HCT116 (cell line): ENCODE measurements around the gene DOCK3. TPM values are rescaled to one million over a fixed set of nuclear protein-coding genes. Genes with fewer than 3 reads are reported as not detected.

Source experiments
- ATAC-seq: fragments of 200-7000 bp; cut with Tn5 transposase; 2 replicates; pipeline ENCODE4 v1.9.1; 2020; ENCODE audit warnings: mild to moderate bottlenecking, moderate library complexity
- BruUV-seq: library from RNA; stranded (reverse); fragments of 400-500 nt; replicated peaks from 2 replicates; lab custom pipeline; 2021; lab: Mats Ljungman, UMichigan
- CTCF ChIA-PET: fragments of 300-600 bp; sonication (Branson Sonifier 250); formaldehyde crosslinking; loops from one replicate; lab custom pipeline; 2021; ENCODE audit warnings: antibody characterized with exemption; lab: Charles Lee
- POLR2A ChIA-PET: fragments of 300-600, 350-600 bp; sonication (Branson Sonifier 250); formaldehyde crosslinking; loops from one replicate; lab custom pipeline; 2021; ENCODE audit warnings: antibody characterized with exemption; lab: Charles Lee
- RAD21 ChIA-PET, 2 experiments: fragments of 300-600 bp; sonication (Branson Sonifier 250); formaldehyde crosslinking; loops; one replicate each; lab custom pipeline; 2023; ENCODE audit warnings: low total read pairs in 2 of 2; ENCODE audit not compliant: uncharacterized antibody in 2 of 2, unreplicated experiment in 2 of 2, low non-redundant PET in 1 of 2; lab: Charles Lee
- DNase-seq: peaks from one replicate; pipeline ENCODE4 v3.0.0-alpha.2; 2010; ENCODE audit warnings: low read depth, low spot score
- H2AFZ ChIP-seq: fragments of 200-600 bp; shearing (Covaris generic), sonication (generic); 2 replicates; pipeline ENCODE4 v1.6.1; 2017; ENCODE audit warnings: low read depth, mixed run types, mixed read lengths, antibody characterized with exemption, low read length; ENCODE audit not compliant: poor library complexity, severe bottlenecking
- H3K27ac ChIP-seq: 2 replicates; pipeline ENCODE4 v1.5.1; 2012; ENCODE audit warnings: low read depth, low read length
- H3K27me3 ChIP-seq: fragments of 200-600 bp; sonication (generic); 2 replicates; pipeline ENCODE4 v1.6.1; 2016; ENCODE audit warnings: mixed run types, low read length, mixed read lengths; ENCODE audit not compliant: insufficient read depth
- H3K36me3 ChIP-seq, 2 experiments: fragments of 200-500 bp in 1 of 2; fragments of 200-600 bp in 1 of 2; sonication (Bioruptor generic) in 1 of 2; sonication (generic) in 1 of 2; 2 replicates each; pipeline versions ENCODE4 v1.5.1 to v1.6.1; 2014 to 2016; ENCODE audit warnings: low read length in 2 of 2, inconsistent platforms in 1 of 2, mixed read lengths in 1 of 2, mixed run types in 1 of 2; ENCODE audit not compliant: insufficient read depth in 2 of 2, control insufficient read depth in 1 of 2
- H3K4me1 ChIP-seq, 2 experiments: fragments of 200-600 bp in 1 of 2; sonication (generic) in 1 of 2; 2 replicates each; pipeline versions ENCODE4 v1.5.1 to v1.6.1; 2012 to 2017; ENCODE audit warnings: low read length in 2 of 2, inconsistent platforms in 1 of 2, mild to moderate bottlenecking in 1 of 2, mixed read lengths in 1 of 2, mixed run types in 1 of 2, moderate library complexity in 1 of 2; ENCODE audit not compliant: insufficient read depth in 2 of 2, control insufficient read depth in 1 of 2
- H3K4me2 ChIP-seq: fragments of 200-600 bp; sonication (generic); 2 replicates; pipeline ENCODE4 v1.6.1; 2017; ENCODE audit warnings: mixed run types, low read length, mixed read lengths
- H3K4me3 ChIP-seq, 2 experiments: fragments of 200-600 bp in 1 of 2; sonication (generic) in 1 of 2; replicated peaks in 1 of 2; 2 replicates each; pipeline ENCODE4 v1.5.1; 2011 to 2016; ENCODE audit warnings: low read length in 2 of 2, control low read depth in 1 of 2, low read depth in 1 of 2, mild to moderate bottlenecking in 1 of 2, mixed read lengths in 1 of 2, mixed run types in 1 of 2
- H3K79me2 ChIP-seq: fragments of 200-600 bp; sonication (generic); 2 replicates; pipeline ENCODE4 v1.6.1; 2017; ENCODE audit warnings: mild to moderate bottlenecking, mixed run types, low read length, moderate library complexity, mixed read lengths; ENCODE audit not compliant: insufficient read depth
- H3K9ac ChIP-seq: fragments of 200-600 bp; sonication (generic); 2 replicates; pipeline ENCODE4 v1.6.1; 2016; ENCODE audit warnings: low read length, mixed read lengths
- H3K9me2 ChIP-seq: fragments of 200-600 bp; sonication (generic), shearing (Covaris generic); 2 replicates; pipeline ENCODE4 v1.6.1; 2017; ENCODE audit warnings: mixed run types, mild to moderate bottlenecking, moderate library complexity; ENCODE audit not compliant: insufficient read depth
- H3K9me3 ChIP-seq, 2 experiments: fragments of 200-500 bp in 1 of 2; fragments of 200-600 bp in 1 of 2; sonication (Bioruptor generic) in 1 of 2; sonication (generic) in 1 of 2; 2 replicates each; pipeline ENCODE4 v1.6.1; 2014 to 2017; ENCODE audit warnings: low read length in 2 of 2, mixed read lengths in 2 of 2, inconsistent platforms in 1 of 2, low read depth in 1 of 2, mild to moderate bottlenecking in 1 of 2, mixed run types in 1 of 2, moderate library complexity in 1 of 2; ENCODE audit not compliant: control insufficient read depth in 1 of 2, insufficient read depth in 1 of 2
- H4K20me1 ChIP-seq: fragments of 200-600 bp; sonication (generic), shearing (Covaris generic); 2 replicates; pipeline ENCODE4 v1.6.1; 2017; ENCODE audit warnings: mixed run types, mild to moderate bottlenecking, moderate library complexity; ENCODE audit not compliant: insufficient read depth
- ATF3 ChIP-seq: IDR thresholded peaks from 2 replicates; pipeline ENCODE4 v1.6.1; 2012
- CBX3 ChIP-seq: IDR thresholded peaks from 2 replicates; pipeline ENCODE4 v1.6.1; 2012; ENCODE audit warnings: low read depth
- CTCF ChIP-seq, 3 experiments: fragments of 200-600 bp in 1 of 3; sonication (generic) in 1 of 3; IDR thresholded peaks in 2 of 3; conservative IDR thresholded peaks in 1 of 3; 2 replicates each; pipeline ENCODE4 v1.5.1; 2012 to 2017; ENCODE audit warnings: low read depth in 2 of 3, low read length in 2 of 3, antibody characterized with exemption in 1 of 3, borderline replicate concordance in 1 of 3, control low read depth in 1 of 3, mild to moderate bottlenecking in 1 of 3, mixed read lengths in 1 of 3, mixed run types in 1 of 3, moderate library complexity in 1 of 3; ENCODE audit not compliant: insufficient read depth in 1 of 3
- EGR1 ChIP-seq: IDR thresholded peaks from 2 replicates; pipeline ENCODE4 v1.6.1; 2012; ENCODE audit warnings: low read depth
- EZH2 ChIP-seq: fragments of 200-600 bp; sonication (generic); IDR thresholded peaks from 2 replicates; pipeline ENCODE4 v1.6.1; 2017; ENCODE audit warnings: antibody characterized with exemption, mixed run types
- EZH2phosphoT487 ChIP-seq: fragments of 200-600 bp; IDR thresholded peaks from 2 replicates; pipeline ENCODE4 v1.6.1; 2018; ENCODE audit warnings: antibody characterized with exemption, borderline replicate concordance
- FOSL1 ChIP-seq: IDR thresholded peaks from 2 replicates; pipeline ENCODE4 v1.6.1; 2012; ENCODE audit warnings: low read depth
- JUND ChIP-seq: IDR thresholded peaks from 2 replicates; pipeline ENCODE4 v1.6.1; 2012
- MAX ChIP-seq: IDR thresholded peaks from 2 replicates; pipeline ENCODE4 v1.6.1; 2012
- POLR2A ChIP-seq: IDR thresholded peaks from 2 replicates; pipeline ENCODE4 v1.7.0; 2011; ENCODE audit warnings: borderline replicate concordance; ENCODE audit not compliant: insufficient read depth, insufficient read length; ENCODE audit errors: extremely low read depth
- POLR2AphosphoS5 ChIP-seq: IDR thresholded peaks from 2 replicates; pipeline ENCODE4 v1.6.1; 2011; ENCODE audit warnings: mild to moderate bottlenecking, low read depth, low read length, moderate library complexity
- REST ChIP-seq: IDR thresholded peaks from 2 replicates; pipeline ENCODE4 v1.6.1; 2012; ENCODE audit warnings: low read depth
- ZNF274 ChIP-seq: fragments of 200-500 bp; sonication (Bioruptor generic); IDR thresholded peaks from 2 replicates; pipeline ENCODE4 v1.6.1; 2014; ENCODE audit warnings: mild to moderate bottlenecking, low read depth, low read length, inconsistent platforms
- intact Hi-C: fragments of 100-400 bp; cut with micrococcal nuclease; formaldehyde crosslinking; loops from 2 replicates; pipeline ENCODE4 v1.10.0; 2022
- total RNA-seq: library from RNA; stranded (reverse); gene quantifications from one replicate; pipeline ENCODE4 v1.2.1, GENCODE V29; 2021; ENCODE audit not compliant: unreplicated experiment

Gene DOCK3
- total RNA-seq, 1 experiment from 2014 or later: 4.2 TPM

- Histone ChIP-seq H3K36me3 (no peaks in the 10 kb centered on the region), H3K4me1 (no peaks in the 10 kb centered on the region), H4K20me1 (no peaks in the 10 kb centered on the region), H3K27me3 (no peaks in the 10 kb centered on the region), H3K9ac (no peak overlapping the region), H3K27ac (no peak overlapping the region), H3K9me3 (no peaks in the 10 kb centered on the region), H3K9me2 (no peaks in the 10 kb centered on the region), H3K4me3 (no peak overlapping the region), H2AFZ (no peak overlapping the region), H3K79me2 (peaks cover 10% of the 10 kb centered on the region; the same call in 1 of the 2 replicates), H3K4me2 (no peak overlapping the region)
- TF ChIP-seq EZH2phosphoT487 (no peak), REST (no peak), FOSL1 (no peak), EZH2 (no peak), ZNF274 (no peak), JUND (no peak), POLR2AphosphoS5 (no peak), ATF3 (no peak), CTCF (IDR thresholded peaks at IDR 0.05 in 2 of 3, conservative IDR thresholded peaks at IDR 0.05 in 1 of 3; ENCODE audit: borderline replicate concordance in 1 of 3, insufficient read depth in 1 of 3, low read depth in 2 of 3, low read length in 2 of 3) (no peak), POLR2A (no peak), EGR1 (no peak), MAX (no peak), CBX3 (no peak)
- ChIA-PET CTCF (no interaction called here), POLR2A (no interaction called here), RAD21 (no interaction called here)
- intact Hi-C loops: no loop called here
- DNase-seq (no peak), ATAC-seq (no peak)
- BruUV-seq: no TSS peak
These were observed 23.5 kb downstream of the DOCK3 start for GRCh38 chr3:50698269-50698668.
